GM19239 (cell line): ENCODE data around the gene RASA3.
"Not testable (repeated sequence)": the region's sequence is repeated elsewhere in the genome, so short reads cannot be mapped to it uniquely, and the experiment has no call there.

Experiments used
- DNase-seq: peaks from one replicate; pipeline ENCODE4 v3.0.0; 2011; ENCODE audit warnings: low spot score; ENCODE audit not compliant: insufficient read length
- FAIRE-seq: peaks from 2 replicates; lab custom pipeline; 2011; peaks lifted over from hg19 to GRCh38; lab: Jason Lieb, UNC

RASA3 gene

GRCh38 chr13:114157869-114158495 is 25.6 kb upstream of the RASA3 start:
- no peak for FAIRE-seq
- DNase-seq, result no peak

- DNase-seq (no peak), FAIRE-seq (no peak)
These were observed 23.8 kb upstream of the RASA3 start for GRCh38 chr13:114155926-114156883.

DNA sequence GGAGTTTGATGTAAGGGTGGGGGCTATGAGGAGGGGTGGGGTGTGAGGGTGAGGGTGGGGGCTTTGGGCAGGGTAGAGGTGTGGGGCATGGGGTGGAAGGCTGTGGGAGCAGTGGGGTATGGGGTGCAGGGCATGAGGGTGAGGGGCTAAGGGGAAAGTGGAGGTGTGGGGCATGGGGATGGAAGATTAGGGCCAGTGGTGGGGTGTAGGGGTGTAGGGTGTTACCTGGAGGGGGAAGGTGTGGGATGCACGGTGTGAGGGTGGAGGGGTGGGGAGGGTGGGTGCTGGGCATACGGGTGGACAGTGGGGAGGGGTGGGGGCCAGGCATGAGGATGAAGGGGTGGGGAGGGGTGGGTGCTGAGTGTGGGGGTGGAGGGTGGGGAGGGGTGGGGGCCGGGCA is 22.9 kb upstream of the RASA3 start:
- FAIRE-seq (no peak), DNase-seq (no peak)

DNA sequence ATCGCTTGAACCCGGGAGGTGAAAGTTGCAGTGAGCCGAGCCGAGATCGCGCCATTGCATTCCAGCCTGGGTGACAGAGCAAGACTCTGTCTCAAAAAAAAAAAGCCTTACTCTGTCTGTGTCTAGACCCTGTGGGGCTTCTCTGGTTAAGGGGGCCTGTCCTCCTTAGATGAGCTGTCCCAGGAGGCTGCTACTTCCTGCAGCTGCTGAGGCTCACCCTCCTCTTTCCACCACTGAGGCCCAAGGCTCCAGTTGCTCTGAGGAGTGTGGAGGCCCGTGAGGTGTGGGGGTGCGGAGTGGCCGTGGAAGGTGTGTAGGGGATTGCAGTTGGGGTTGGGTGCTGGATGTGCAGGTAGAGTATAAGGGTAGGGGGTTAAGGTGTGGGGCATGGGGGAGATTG is 22.1 kb upstream of the RASA3 start:
- DNase-seq, result no peak
- no peak for FAIRE-seq

- FAIRE-seq, result no peak
- no peak for DNase-seq
These were observed 21.2 kb upstream of the RASA3 start for GRCh38 chr13:114153485-114154080.

DNA sequence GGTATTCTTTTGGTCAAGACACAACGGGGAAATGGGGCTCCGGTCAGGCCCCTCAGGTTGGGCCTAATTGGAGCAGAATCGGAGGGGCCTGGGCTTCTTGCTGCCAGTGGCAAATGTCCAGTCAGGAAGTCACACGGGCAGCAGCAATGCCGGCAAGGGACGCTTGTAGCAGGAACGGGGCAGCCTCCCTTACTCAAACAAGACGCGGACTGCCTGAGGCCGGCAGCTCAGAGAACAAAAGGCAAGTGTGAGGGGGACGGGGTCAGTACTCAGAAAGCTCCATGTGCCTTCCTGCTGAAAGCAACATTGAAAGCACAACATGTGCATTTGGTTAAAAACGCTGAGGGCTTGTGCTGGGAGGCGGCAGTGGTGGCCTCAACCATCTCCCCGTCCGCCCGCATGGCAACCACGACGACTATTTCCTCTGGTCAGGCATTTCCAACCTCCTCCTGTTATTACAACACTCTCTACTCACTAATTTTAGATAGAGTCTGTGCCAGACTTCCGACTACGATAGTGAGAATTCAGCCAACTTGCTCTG is 20.5 kb upstream of the RASA3 start:
- DNase-seq, result no peak

GRCh38 chr13:114152285-114152645 is 19.8 kb upstream of the RASA3 start:
- DNase-seq (no peak), FAIRE-seq (no peak)

More for the DNA sequence above, 20.5 kb upstream of the RASA3 start:
- FAIRE-seq, result no peak

DNA sequence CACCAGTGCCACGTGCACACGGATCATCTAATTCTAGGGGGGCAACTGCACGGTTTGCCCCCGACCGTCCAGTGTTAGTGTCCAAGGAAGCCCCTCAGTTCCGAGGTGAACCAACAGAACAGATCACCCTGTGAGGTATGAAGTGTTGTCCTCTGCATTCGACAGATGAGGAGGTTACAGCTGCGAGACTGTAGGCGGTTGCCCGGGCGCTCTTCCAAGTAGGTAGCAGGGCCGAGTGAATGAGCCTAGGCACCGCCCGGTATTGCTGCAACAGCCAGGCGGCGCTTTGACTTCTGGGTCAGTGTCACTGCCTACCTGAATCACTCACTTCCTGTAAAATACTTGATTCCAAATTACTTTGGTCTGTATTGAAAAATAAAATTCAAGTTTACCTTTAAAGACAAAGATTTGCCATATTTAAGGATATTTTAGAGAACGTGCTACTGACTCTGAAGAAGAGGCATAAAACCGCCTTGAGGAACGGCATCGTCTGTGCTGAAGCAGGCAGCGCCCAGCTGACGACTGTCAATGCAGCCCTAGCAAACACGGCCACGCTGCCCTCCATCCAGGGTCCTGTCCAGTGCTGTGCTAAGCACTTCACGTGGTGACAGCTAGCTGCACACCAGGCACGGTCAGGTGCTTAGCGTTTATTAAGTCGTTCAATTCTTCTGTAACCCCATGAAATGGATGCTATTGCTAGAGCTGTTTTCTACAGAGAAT is 19.3 kb upstream of the RASA3 start:
- no peak for DNase-seq

GRCh38 chr13:114151031-114151430 is 18.6 kb upstream of the RASA3 start:
- FAIRE-seq (no peak), DNase-seq (no peak)

More for the DNA sequence above, 19.3 kb upstream of the RASA3 start:
- FAIRE-seq, result no peak

DNA sequence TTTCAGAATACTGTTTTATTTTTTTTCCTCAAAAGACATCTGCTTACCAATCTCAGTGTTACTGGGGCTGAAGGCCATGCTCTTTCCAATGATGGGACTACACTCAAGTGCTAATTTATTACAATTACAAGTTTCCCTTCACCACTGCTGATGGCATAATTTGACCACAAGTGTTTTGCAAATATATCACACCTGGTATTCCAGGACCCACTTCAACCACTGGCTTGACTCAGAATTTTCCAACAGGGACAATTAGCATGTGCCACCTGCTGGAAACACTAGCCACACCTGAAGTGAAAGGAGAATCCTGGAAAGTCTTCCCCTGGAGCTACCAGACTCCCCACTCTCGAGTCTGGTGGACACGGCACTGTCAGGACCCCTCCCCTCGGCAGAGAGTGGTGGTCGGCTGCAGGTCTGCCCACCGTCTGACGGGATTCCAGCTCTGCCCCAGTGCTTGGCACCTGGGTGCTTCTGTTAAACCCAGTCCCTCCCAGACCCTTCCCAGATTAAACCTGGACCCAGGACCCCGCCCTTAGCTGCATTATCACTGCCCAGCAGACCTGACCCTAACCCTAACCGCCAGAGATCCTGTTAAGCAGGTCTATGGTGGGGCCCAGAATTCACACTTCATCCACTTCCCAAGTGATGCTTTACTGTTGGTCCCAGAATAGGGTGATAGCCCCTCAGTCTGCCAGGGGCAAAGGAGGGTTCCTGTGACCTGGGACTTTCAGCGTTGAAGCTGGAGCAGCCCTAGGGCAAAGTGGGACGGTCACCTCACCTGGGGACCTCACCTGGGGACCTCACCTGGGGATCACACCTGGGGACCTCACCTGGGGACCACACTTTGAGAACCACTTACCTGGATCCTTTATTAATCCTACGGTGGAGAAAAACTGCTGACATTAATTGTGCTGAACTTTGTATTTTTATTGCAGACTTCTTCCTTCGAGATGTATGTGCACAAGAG is 17.6 kb upstream of the RASA3 start:
- no peak for FAIRE-seq
- no peak for DNase-seq

DNA sequence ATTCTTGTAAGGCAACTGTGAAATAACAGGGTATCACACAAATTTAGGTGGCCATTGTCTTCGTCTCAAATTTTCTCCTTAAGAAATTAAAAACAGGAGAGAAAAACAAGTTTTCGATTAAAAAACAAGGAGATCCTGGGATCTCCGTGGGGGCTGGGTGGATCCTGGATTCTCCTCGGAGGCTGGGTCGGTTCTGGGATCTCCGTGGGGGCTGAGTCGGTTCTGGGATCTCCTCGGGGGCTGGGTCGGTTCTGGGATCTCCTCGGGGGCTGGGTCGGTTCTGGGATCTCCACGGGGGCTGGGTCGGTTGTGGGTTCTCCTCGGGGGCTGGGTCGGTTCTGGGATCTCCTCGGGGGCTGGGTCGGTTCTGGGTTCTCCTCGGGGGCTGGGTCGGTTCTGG is 16.5 kb upstream of the RASA3 start:
- FAIRE-seq, DNase-seq: not testable (repeated sequence)

DNA sequence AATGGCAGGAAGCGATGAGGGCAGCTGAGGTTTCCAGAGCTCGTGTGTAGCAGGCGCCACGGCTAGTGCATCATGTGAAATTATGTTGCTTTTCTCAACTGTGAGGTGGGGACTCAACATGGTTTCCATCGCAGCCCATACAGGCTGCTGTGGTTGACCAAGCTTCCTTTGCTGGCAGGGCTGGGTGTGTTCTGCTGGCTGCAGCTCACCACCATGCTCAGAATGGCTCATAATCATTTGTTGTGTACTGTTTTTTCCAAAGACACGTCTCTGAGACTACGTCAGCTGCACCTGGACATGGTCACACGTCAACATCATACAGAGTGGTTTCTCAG is 16.1 kb upstream of the RASA3 start:
- peak; percentile 60 for DNase-seq
- peak; percentile 82 for FAIRE-seq

GRCh38 chr13:114147803-114148520 is 15.5 kb upstream of the RASA3 start:
- DNase-seq (no peak), FAIRE-seq (no peak)

DNA sequence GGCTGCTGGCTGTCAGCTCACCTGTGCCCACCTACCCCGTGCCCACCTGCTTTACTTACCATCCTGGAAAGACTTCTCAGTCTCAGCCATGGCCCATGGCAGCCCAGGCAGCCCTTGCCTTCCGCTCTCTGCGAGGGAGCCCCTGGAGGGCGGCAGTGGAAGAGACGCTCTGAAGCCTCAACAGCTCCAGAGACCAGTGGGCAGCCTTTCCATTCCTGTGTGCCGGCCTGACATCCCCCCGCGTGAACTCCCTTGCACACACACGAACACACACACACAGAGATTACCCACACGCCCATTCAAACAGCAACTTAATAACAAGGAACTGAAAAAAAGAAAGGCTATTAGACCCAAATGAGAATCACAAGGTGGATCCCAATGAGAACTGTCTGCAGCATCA is 14.2 kb upstream of the RASA3 start:
- no peak for DNase-seq
- no peak for FAIRE-seq

GRCh38 chr13:114146173-114146572 is 13.8 kb upstream of the RASA3 start:
- FAIRE-seq, result no peak
- no peak for DNase-seq

DNA sequence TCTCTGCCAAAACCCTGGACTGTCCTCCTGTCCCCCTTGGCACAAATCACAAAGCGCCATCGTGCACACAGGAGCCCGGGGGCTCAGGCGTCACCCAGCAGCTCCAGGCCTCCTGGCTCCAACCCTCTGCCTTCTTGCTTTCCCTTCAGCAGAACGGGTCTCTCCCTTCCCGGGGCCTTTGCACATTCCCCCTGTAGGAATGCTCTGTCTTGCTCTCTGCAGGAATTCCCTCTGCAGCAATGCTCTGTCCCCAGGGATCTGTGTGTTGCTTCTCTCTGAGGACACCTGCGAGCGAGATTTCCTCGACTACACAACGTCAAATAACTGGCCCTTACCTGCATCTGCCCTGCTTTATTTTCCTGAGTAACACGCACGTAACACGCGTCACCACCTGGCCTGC is 13.3 kb upstream of the RASA3 start:
- DNase-seq (no peak), FAIRE-seq (no peak)

GRCh38 chr13:114145256-114145655 is 12.8 kb upstream of the RASA3 start:
- FAIRE-seq (no peak), DNase-seq (no peak)

DNA sequence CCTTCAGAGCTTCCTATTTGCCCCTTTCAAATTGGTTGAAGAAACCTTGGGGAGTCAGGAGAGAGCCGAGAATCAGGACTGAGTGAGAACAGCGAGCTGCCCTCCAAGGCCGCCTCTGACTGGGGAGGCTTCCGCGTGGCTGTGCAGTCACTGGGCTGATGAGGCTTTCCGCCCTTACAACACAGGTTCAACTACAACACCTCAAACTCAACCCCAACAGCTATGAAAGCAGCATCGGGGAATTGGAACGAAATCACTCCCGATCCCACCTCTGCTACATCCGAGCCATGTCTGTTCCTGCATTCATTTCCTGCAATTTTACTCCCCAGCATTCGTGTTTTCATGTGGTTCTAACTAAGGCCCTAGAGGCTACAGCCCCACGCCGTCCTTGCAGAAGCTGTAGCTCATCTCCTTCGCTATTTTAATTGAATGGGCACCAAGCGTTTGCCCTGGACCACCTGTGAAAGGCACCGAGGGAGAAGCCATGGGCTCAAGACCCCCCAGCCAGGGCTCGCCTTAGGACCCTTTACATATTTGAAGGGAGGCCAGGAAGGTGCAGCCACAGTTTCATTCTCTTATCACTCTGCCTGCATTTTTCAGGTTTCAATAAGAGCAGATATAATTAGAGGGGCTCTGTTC is 12.3 kb upstream of the RASA3 start:
- DNase-seq (no peak), FAIRE-seq (no peak)
